Retina (tissue), 1 donor: ENCODE results near the gene TWSG1.
"Not testable (repeated sequence)": the region's sequence is repeated elsewhere in the genome, so short reads cannot be mapped to it uniquely, and the experiment has no call there.

Experiments
- DNase-seq: peaks from one replicate; pipeline ENCODE4 v3.0.0-alpha.2; 2016

Gene TWSG1

GRCh38 chr18:9428862-9429661 lies 94.5 kb downstream of the TWSG1 start:
- DNase-seq = no peak

- no peak for DNase-seq
Measured at GRCh38 chr18:9429662-9429993, 95.1 kb downstream of the TWSG1 start.

DNA sequence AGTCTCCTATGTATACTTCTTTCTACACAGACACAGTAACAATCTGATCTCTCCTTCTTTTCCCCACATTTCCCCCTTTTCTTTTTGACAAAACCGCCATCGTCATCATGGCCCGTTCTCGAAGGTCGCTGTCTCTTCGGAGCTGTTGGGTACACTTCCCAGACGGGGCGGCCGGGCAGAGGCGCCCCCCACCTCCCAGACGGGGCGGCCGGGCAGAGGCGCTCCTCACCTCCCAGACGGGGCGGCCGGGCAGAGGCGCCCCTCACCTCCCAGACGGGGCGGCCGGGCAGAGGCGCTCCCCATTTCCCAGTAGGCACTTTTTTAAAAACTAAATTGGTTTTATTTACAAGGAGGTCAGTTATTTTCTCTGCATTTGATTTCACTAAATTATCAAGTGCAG lies 95.7 kb downstream of the TWSG1 start:
- DNase-seq = not testable (repeated sequence)

- DNase-seq = no peak
Measured at GRCh38 chr18:9431296-9431695, 96.7 kb downstream of the TWSG1 start.

- DNase-seq = not testable (repeated sequence)
Measured at GRCh38 chr18:9433122-9433521, 98.5 kb downstream of the TWSG1 start.

- DNase-seq = peak; percentile 40
Measured at GRCh38 chr18:9433671-9434121, 99.1 kb downstream of the TWSG1 start.

- DNase-seq = peak; percentile 74
Measured at GRCh38 chr18:9434122-9434701, 99.6 kb downstream of the TWSG1 start.

GRCh38 chr18:9435041-9435440 lies 100.5 kb downstream of the TWSG1 start:
- DNase-seq = no peak

GRCh38 chr18:9436206-9436929 lies 101.8 kb downstream of the TWSG1 start:
- DNase-seq = no peak

GRCh38 chr18:9437021-9437437 lies 102.5 kb downstream of the TWSG1 start:
- no peak for DNase-seq

- no peak for DNase-seq
Measured at GRCh38 chr18:9437672-9438071, 103.1 kb downstream of the TWSG1 start.

GRCh38 chr18:9441061-9441460 lies 106.5 kb downstream of the TWSG1 start:
- no peak for DNase-seq

GRCh38 chr18:9444549-9444948 lies 110.0 kb downstream of the TWSG1 start:
- no peak for DNase-seq

DNA sequence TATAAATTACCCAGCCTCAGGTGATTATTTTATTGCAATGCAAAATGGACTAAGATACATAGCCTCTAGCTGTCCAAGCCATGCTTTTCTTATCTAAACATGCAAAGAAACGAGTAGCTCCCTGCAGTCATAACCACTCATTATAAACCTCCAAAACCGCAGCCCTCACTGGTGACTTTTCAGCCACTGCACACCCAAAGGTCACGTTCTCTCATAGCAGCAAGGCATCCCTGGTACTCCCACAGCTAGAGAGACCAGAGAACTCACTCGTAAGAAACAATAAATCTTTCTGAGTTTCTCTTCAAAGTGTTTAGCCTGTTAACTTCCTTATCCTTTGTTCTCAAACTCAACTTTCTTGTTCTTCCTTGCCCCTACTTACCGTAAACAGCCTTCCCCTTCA lies 112.3 kb downstream of the TWSG1 start:
- no peak for DNase-seq

- no peak for DNase-seq
Measured at GRCh38 chr18:9447334-9447733, 112.8 kb downstream of the TWSG1 start.

GRCh38 chr18:9449600-9450414 lies 115.2 kb downstream of the TWSG1 start:
- no peak for DNase-seq

GRCh38 chr18:9450920-9451319 lies 116.3 kb downstream of the TWSG1 start:
- DNase-seq = not testable (repeated sequence)
